K562 (cell line): Measurements from ENCODE around the gene RRM2. TPM values are rescaled to one million over a fixed set of nuclear protein-coding genes. Genes with fewer than 3 reads are reported as not detected.

Source experiments
- CEBPB ChIP-seq: fragments of 450-650 bp; IDR thresholded peaks from 2 replicates; pipeline ENCODE4 v1.6.1; 2016; ENCODE audit warnings: missing genetic modification characterization, missing compliant biosample characterization
- E2F3 ChIP-seq: fragments of 250-450 bp; sonication (Bioruptor Pico); IDR thresholded peaks from 2 replicates; pipeline ENCODE4 v1.4.0; 2020; ENCODE audit warnings: mild to moderate bottlenecking
- HDAC1 ChIP-seq, 2 experiments: fragments of 450-650 bp; IDR thresholded peaks; 2 replicates each; pipeline ENCODE4 v1.6.1; 2016 to 2017; ENCODE audit warnings: inconsistent platforms in 1 of 2, mild to moderate bottlenecking in 1 of 2, moderate library complexity in 1 of 2
- HMGN3 ChIP-seq: IDR thresholded peaks from 2 replicates; pipeline ENCODE4 v1.6.1; 2011; ENCODE audit warnings: borderline replicate concordance, low read depth, mild to moderate bottlenecking, mixed read lengths, low read length; ENCODE audit not compliant: insufficient read length; ENCODE audit errors: extremely low read depth
- HNRNPL ChIP-seq: fragments of 200-400 bp; formaldehyde crosslinking; IDR thresholded peaks from 2 replicates; pipeline ENCODE4 v1.6.1; 2017; ENCODE audit warnings: low read depth, mild to moderate bottlenecking, low read length
- HNRNPLL ChIP-seq: fragments of 200-400 bp; formaldehyde crosslinking; IDR thresholded peaks from 2 replicates; pipeline ENCODE4 v1.6.1; 2017; ENCODE audit warnings: low read length, low read depth, mild to moderate bottlenecking; ENCODE audit not compliant: poor library complexity, severe bottlenecking
- KDM5B ChIP-seq: fragments of 200-600 bp; sonication (generic); IDR thresholded peaks from 2 replicates; pipeline ENCODE4 v1.6.1; 2012; ENCODE audit warnings: low read depth, mild to moderate bottlenecking, moderate library complexity, low read length, control low read depth, inconsistent platforms; ENCODE audit not compliant: insufficient replicate concordance
- MYC ChIP-seq, 2 experiments: fragments of 250-450 bp in 1 of 2; sonication (Bioruptor Pico) in 1 of 2; IDR thresholded peaks; 2 replicates each; pipeline versions ENCODE4 v1.5.1 to v1.6.1; 2012 to 2021; ENCODE audit warnings: low read depth in 2 of 2, borderline replicate concordance in 1 of 2, improper control_type of control experiment in 1 of 2, low read length in 1 of 2, mild to moderate bottlenecking in 1 of 2, moderate library complexity in 1 of 2
- NBN ChIP-seq: fragments of 450-650 bp; IDR thresholded peaks from 2 replicates; pipeline ENCODE4 v1.6.1; 2016; ENCODE audit warnings: low read depth, mild to moderate bottlenecking
- PHF21A ChIP-seq: fragments of 450-650 bp; IDR thresholded peaks from 2 replicates; pipeline ENCODE4 v1.6.1; 2017; ENCODE audit warnings: low read depth, borderline replicate concordance
- POLR2H ChIP-seq: IDR thresholded peaks from 2 replicates; pipeline ENCODE4 v1.6.1; 2016; ENCODE audit warnings: missing genetic modification characterization, low read depth, mild to moderate bottlenecking, control low read depth, missing compliant biosample characterization, moderate library complexity
- POLR3A ChIP-seq: IDR thresholded peaks from 2 replicates; pipeline ENCODE4 v1.6.1; 2011; ENCODE audit warnings: borderline replicate concordance, mild to moderate bottlenecking, moderate library complexity; ENCODE audit not compliant: insufficient read length, insufficient read depth; ENCODE audit errors: extremely low read depth
- SRSF3 ChIP-seq: fragments of 200-400 bp; formaldehyde crosslinking; IDR thresholded peaks from 2 replicates; pipeline ENCODE4 v1.6.1; 2016; ENCODE audit warnings: mild to moderate bottlenecking, low read length, moderate library complexity; ENCODE audit not compliant: insufficient read depth
- TOE1 ChIP-seq, 2 experiments: fragments of 450-650 bp in 1 of 2; sonication (generic) in 1 of 2; formaldehyde crosslinking in 1 of 2; IDR thresholded peaks; 2 replicates each; pipeline versions ENCODE4 v1.7.1 to v1.8.0; 2016 to 2022; ENCODE audit warnings: borderline replicate concordance in 2 of 2, mild to moderate bottlenecking in 2 of 2, antibody characterized with exemption in 1 of 2, inconsistent platforms in 1 of 2, low read depth in 1 of 2, missing genetic modification reagents in 1 of 2, moderate library complexity in 1 of 2
- ZBED1 ChIP-seq: IDR thresholded peaks from 2 replicates; pipeline ENCODE4 v1.6.1; 2014
- ZNF146 ChIP-seq: IDR thresholded peaks from one replicate; pipeline ENCODE4 v1.6.1; 2018; ENCODE audit warnings: missing compliant biosample characterization; ENCODE audit not compliant: unreplicated experiment
- ZNF431 ChIP-seq: sonication (generic); formaldehyde crosslinking; IDR thresholded peaks from 2 replicates; pipeline ENCODE4 v1.8.0; 2022; ENCODE audit warnings: mild to moderate bottlenecking, missing genetic modification reagents
- polyA plus RNA-seq, 8 experiments: library from polyadenylated mRNA; depleted of rRNA in 4 of 8; stranded (reverse) in 5 of 8; unstranded in 3 of 8; fragments of >200 nt; fragmentation: Nextera tagmentation in 2 of 8; fragmentation: Illumina TruSeq in 1 of 8; extraction: Ambion mirVana in 2 of 8; extraction: Trizol in 1 of 8; gene quantifications; 2 replicates each; pipeline versions ENCODE4 v1.2.1 to v1.2.3, GENCODE V29; 2011 to 2014; ENCODE audit warnings: inconsistent platforms in 1 of 8, missing spikeins in 1 of 8
- total RNA-seq, 7 experiments: library from RNA; depleted of rRNA in 6 of 7; stranded (reverse); fragments of >200 nt in 6 of 7; fragmentation: Illumina TruSeq in 2 of 7; extraction: Trizol in 2 of 7; gene quantifications; 2 replicates each; pipeline versions ENCODE4 v1.2.1 to v1.2.3, GENCODE V29; 2011 to 2021; ENCODE audit warnings: low replicate concordance in 1 of 7
- TF ChIP-seq, protein P1 (sequence below): sonication (generic); formaldehyde crosslinking; IDR thresholded peaks from 2 replicates; pipeline ENCODE4 v1.8.1; 2023; ENCODE audit warnings: mild to moderate bottlenecking, missing genetic modification reagents
- TF ChIP-seq, protein P2 (sequence below): IDR thresholded peaks from 2 replicates; pipeline ENCODE4 v1.6.1; 2016; ENCODE audit warnings: missing genetic modification characterization, missing compliant biosample characterization
- TF ChIP-seq, protein P3 (sequence below), 2 experiments: fragments of 450-650 bp in 1 of 2; sonication (generic) in 1 of 2; formaldehyde crosslinking; conservative IDR thresholded peaks; 2 replicates each; pipeline versions ENCODE4 v1.4.0 to v1.8.1; 2020 to 2022; ENCODE audit warnings: mild to moderate bottlenecking in 1 of 2, missing genetic modification reagents in 1 of 2

The RRM2 gene
- total and polyA plus RNA-seq, 9 of the 15 experiments (the other 6 are each of a cell fraction or from before 2014, with no cell fraction given): 50.1 to 244 (median 128) TPM

DNA sequence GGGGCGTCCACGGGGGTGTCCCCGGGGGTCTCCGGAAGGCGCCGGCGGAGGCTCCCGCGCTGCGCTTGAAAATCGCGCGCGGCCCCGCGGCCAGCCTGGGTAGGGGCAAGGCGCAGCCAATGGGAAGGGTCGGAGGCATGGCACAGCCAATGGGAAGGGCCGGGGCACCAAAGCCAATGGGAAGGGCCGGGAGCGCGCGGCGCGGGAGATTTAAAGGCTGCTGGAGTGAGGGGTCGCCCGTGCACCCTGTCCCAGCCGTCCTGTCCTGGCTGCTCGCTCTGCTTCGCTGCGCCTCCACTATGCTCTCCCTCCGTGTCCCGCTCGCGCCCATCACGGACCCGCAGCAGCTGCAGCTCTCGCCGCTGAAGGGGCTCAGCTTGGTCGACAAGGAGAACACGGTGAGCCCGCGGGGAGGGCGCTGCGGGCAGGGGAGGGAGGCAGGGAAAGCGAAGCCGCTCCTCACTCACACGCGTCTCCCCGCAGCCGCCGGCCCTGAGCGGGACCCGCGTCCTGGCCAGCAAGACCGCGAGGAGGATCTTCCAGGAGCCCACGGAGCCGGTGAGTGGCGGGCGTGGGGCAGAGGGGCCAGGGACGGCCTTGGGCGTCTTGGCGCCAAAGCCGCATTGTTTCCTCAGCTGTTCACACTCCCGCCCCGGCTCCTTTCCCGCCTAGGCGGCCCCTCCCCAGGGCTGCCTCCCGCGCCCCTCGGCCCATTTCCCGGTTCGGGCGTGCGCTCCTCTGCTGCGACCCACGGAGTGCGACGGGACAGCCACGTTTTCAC, at the start of gene RRM2 (continued):
- TF ChIP-seq, protein P1, sequence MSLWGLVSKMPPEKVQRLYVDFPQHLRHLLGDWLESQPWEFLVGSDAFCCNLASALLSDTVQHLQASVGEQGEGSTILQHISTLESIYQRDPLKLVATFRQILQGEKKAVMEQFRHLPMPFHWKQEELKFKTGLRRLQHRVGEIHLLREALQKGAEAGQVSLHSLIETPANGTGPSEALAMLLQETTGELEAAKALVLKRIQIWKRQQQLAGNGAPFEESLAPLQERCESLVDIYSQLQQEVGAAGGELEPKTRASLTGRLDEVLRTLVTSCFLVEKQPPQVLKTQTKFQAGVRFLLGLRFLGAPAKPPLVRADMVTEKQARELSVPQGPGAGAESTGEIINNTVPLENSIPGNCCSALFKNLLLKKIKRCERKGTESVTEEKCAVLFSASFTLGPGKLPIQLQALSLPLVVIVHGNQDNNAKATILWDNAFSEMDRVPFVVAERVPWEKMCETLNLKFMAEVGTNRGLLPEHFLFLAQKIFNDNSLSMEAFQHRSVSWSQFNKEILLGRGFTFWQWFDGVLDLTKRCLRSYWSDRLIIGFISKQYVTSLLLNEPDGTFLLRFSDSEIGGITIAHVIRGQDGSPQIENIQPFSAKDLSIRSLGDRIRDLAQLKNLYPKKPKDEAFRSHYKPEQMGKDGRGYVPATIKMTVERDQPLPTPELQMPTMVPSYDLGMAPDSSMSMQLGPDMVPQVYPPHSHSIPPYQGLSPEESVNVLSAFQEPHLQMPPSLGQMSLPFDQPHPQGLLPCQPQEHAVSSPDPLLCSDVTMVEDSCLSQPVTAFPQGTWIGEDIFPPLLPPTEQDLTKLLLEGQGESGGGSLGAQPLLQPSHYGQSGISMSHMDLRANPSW (CRISPR knock-in tag): peak; percentile 82; the same call in 1 of the 2 replicates
- peak; percentile 76 for TF ChIP-seq ZBED1
- peak; percentile 96; the same call in 1 of the 2 replicates for TF ChIP-seq E2F3 (CRISPR knock-in tag)
- TF ChIP-seq HDAC1 (IDR thresholded peaks at IDR 0.05): peak; percentile 90 to 100; a peak in 3 of 4 replicates
- TF ChIP-seq, protein P2, sequence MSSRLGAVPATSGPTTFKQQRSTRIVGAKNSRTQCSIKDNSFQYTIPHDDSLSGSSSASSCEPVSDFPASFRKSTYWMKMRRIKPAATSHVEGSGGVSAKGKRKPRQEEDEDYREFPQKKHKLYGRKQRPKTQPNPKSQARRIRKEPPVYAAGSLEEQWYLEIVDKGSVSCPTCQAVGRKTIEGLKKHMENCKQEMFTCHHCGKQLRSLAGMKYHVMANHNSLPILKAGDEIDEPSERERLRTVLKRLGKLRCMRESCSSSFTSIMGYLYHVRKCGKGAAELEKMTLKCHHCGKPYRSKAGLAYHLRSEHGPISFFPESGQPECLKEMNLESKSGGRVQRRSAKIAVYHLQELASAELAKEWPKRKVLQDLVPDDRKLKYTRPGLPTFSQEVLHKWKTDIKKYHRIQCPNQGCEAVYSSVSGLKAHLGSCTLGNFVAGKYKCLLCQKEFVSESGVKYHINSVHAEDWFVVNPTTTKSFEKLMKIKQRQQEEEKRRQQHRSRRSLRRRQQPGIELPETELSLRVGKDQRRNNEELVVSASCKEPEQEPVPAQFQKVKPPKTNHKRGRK (tag): no peak
- TF ChIP-seq, protein P3, sequence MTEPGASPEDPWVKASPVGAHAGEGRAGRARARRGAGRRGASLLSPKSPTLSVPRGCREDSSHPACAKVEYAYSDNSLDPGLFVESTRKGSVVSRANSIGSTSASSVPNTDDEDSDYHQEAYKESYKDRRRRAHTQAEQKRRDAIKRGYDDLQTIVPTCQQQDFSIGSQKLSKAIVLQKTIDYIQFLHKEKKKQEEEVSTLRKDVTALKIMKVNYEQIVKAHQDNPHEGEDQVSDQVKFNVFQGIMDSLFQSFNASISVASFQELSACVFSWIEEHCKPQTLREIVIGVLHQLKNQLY (CRISPR knock-in tag; conservative IDR thresholded peaks at IDR 0.05): peak in 1 of 2 experiments; percentile 82; a peak in 1 of 4 replicates
- TF ChIP-seq MYC (IDR thresholded peaks at IDR 0.05; ENCODE audit: low read depth, low read length): no peak; the same call in 1 of the 2 replicates
- peak; percentile 85; the same call in 1 of the 2 replicates for TF ChIP-seq MYC (CRISPR knock-in tag; IDR thresholded peaks at IDR 0.05; ENCODE audit: borderline replicate concordance, low read depth)
- TF ChIP-seq ZNF431: peak; percentile 18; the same call in 1 of the 2 replicates
- peak; percentile 92; the same call in 1 of the 2 replicates for TF ChIP-seq PHF21A
- TF ChIP-seq POLR3A: no peak
- peak; percentile 66 for TF ChIP-seq TOE1 (IDR thresholded peaks at IDR 0.05; ENCODE audit: borderline replicate concordance)
- TF ChIP-seq TOE1 (CRISPR knock-in tag; IDR thresholded peaks at IDR 0.05; ENCODE audit: borderline replicate concordance, low read depth): peak; percentile 95; the same call in 1 of the 2 replicates
- peak; percentile 52; the same call in 1 of the 2 replicates for TF ChIP-seq NBN
- TF ChIP-seq POLR2H: peak; percentile 95
- TF ChIP-seq CEBPB (tag): no peak
- TF ChIP-seq HMGN3: peak; percentile 80
- TF ChIP-seq HNRNPLL: peak; percentile 62
- TF ChIP-seq HNRNPL: peak; percentile 89; the same call in 1 of the 2 replicates
- TF ChIP-seq KDM5B: peak; percentile 99
- no peak for TF ChIP-seq ZNF146 (CRISPR knock-in tag)
- TF ChIP-seq SRSF3: peak; percentile 16
